Measurements from ENCODE around the gene MORN3.

MORN3 gene

DNA sequence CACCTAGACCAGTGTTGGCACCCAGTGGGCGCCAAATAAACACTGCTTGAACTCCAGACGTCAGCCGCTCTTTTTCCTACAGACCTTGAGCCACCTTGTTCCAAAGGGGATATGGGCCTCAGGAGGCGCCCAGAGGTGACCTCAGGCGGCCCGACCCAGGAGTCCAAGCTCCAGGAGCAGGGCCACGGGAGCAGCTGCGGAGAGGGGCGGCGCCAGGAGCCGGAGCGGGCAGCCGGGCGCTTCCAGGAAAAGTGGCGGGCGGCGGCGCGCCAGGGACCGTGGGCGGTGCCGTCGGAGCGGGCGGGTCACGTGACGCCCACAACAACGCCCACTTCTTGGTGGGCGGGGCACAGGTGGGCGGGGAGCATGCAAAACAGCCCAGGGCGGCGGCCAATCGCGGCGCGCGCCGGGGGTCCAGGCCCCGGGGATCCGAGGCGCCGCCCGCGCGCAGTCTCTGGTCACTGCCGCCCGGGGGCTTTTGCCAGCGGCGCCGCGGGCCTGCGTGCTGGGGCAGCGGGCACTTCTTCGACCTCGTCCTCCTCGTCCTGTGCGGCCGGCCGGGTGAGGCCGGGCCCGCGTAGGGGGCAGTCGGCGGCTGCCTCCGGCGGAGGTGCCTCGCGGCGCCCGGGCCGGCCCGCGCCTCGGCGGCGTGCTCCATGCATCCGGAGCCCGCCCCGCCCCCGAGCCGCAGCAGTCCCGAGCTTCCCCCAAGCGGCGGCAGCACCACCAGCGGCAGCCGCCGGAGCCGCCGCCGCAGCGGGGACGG, 43.2 kb downstream of the MORN3 start, which contains the start of gene ORAI1:
Gene ORAI1 (plus strand): TSS at position 444 of the 766 bp plus-strand sequence.
- H3K4me1 ChIP-seq (ENCODE audit: control insufficient read depth, insufficient read depth, low read length, unreplicated experiment): peaks cover 33% of the 10 kb centered on the region
- no peaks in the 10 kb centered on the region for H3K36me3 ChIP-seq (ENCODE audit: insufficient read depth, low read length)
- peak within 1 kb of the TSS; percentile 62 for H3K27ac ChIP-seq (ENCODE audit: low read depth, low read length)
- H3K27me3 ChIP-seq (ENCODE audit: insufficient read depth, low read length): no peaks in the 10 kb centered on the region
- H2AFZ ChIP-seq (ENCODE audit: low read length, unreplicated experiment): peak within 1 kb of the TSS; percentile 95
- H3K4me3 ChIP-seq (ENCODE audit: low read depth, low read length): peak within 1 kb of the TSS; percentile 93
- H3K79me2 ChIP-seq (ENCODE audit: control insufficient read depth, insufficient read depth, low read length, unreplicated experiment): peaks cover 36% of the 10 kb centered on the region

DNA sequence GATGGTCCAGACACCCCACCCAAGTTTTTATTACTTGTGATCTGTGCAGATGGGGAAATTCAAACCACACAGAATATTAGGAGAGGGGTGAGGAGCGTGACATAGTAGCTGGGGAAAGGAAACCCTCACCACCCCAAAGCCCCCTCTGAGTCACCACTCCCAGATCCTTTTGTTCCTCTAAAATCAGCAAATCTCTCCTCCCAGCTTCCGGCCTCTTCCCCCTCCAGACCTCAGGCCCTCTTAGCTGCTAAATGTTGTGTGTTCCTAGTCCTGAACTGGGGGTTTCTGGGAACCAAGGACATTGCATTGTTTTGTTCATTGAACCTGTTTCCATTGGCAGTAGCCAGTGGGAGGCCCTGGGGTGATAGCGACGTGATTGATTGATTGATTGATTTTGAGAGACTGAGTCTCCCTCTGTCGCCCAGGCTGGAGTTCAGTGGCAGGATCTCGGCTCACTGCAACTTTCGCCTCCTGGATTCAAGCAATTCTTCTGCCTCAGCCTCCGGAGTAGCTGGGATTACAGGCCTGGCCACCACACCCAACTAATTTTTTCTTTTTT, 49.0 kb downstream of the MORN3 start:
- Histone ChIP-seq H3K36me3 (ENCODE audit: insufficient read depth, low read length) (no peaks in the 10 kb centered on the region), H3K27me3 (ENCODE audit: insufficient read depth, low read length) (no peaks in the 10 kb centered on the region), H3K4me3 (ENCODE audit: low read depth, low read length) (no peak overlapping the region), H3K4me1 (ENCODE audit: control insufficient read depth, insufficient read depth, low read length, unreplicated experiment) (peaks cover 9% of the 10 kb centered on the region), H2AFZ (ENCODE audit: low read length, unreplicated experiment) (no peak overlapping the region), H3K79me2 (ENCODE audit: control insufficient read depth, insufficient read depth, low read length, unreplicated experiment) (no peaks in the 10 kb centered on the region), H3K27ac (ENCODE audit: low read depth, low read length) (no peak overlapping the region)

DNA sequence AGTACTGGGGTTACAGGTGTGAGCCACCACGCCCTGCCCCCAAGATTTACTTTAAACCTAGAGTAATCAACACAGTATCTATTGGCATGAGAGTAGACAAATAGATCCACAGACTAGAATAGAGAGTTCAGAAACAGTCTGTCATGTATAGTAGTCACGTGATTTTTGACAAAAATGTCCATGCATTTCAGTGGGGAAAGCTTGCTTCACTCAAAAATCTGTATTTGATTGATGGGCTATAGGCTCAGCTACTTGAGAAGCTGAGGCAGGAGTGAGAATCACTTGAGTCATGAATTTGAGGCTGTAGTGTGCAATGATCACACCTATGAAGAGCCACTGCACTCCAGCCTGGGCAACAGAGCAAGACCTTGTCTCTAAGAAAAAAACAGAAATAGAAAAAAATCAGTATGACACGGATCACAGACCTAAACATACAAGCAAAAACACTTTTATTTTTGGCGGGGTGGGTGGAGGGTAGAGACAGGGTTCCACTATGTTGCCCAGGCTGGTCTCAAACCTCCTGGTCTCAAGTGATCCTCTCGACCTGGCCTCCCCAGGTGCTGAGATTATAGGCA, 50.7 kb downstream of the MORN3 start:
- H3K27me3 ChIP-seq (ENCODE audit: insufficient read depth, low read length): no peaks in the 10 kb centered on the region
- H2AFZ ChIP-seq (ENCODE audit: low read length, unreplicated experiment): no peak overlapping the region
- no peak overlapping the region for H3K4me3 ChIP-seq (ENCODE audit: low read depth, low read length)
- no peaks in the 10 kb centered on the region for H3K79me2 ChIP-seq (ENCODE audit: control insufficient read depth, insufficient read depth, low read length, unreplicated experiment)
- no peak overlapping the region for H3K27ac ChIP-seq (ENCODE audit: low read depth, low read length)
- peaks cover 5% of the 10 kb centered on the region for H3K4me1 ChIP-seq (ENCODE audit: control insufficient read depth, insufficient read depth, low read length, unreplicated experiment)
- H3K36me3 ChIP-seq (ENCODE audit: insufficient read depth, low read length): no peaks in the 10 kb centered on the region

DNA sequence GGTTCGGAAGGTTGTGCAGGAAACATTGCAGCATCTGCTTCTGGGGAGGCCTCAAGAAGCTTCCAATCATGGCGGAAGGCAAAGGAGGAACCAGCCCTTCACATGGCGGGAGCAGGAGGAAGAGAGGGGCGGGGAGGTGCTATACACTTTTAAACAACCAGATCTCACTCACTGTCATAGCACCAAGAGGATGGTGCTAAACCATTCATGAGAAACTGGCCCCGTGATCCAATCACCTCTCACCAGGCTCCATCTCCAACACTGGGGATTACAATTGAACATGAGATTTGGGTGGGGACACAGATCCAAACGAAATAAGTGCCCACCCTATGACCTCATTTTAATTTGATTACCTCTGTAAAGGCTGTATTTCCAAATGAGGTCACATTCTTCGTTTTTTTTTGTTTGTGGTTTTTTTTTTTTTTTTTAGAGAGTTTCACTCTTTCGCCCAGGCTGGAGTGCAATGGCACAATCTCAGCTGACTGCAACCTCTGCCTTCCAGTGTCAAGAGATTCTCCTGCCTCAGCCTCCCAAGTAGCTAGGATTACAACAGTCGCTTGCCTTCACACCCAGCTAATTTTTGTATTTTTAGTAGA, 54.5 kb downstream of the MORN3 start:
- Histone ChIP-seq H3K79me2 (ENCODE audit: control insufficient read depth, insufficient read depth, low read length, unreplicated experiment) (no peaks in the 10 kb centered on the region), H3K27ac (ENCODE audit: low read depth, low read length) (no peak overlapping the region)

DNA sequence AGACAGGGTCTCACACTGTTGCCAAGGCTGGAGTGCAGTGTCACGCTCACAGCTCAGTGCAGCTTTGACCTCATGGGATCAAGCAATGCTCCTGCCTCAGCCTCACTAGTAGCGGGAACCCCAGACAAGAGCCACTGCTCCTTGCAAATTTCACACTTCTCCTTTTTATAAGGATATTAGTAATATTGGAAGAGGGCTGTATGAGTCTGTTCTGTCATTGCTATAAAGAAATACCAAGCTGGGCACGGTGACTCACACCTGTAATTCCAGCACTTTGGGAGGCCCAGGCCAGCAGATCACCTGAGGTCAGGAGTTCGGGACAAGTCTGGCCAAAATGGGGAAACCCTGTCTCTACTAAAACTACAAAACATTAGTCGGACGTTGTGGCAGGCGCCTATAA, 56.0 kb downstream of the MORN3 start:
- H3K4me1 ChIP-seq (ENCODE audit: control insufficient read depth, insufficient read depth, low read length, unreplicated experiment): peaks cover 3% of the 10 kb centered on the region
- no peaks in the 10 kb centered on the region for H3K36me3 ChIP-seq (ENCODE audit: insufficient read depth, low read length)
- no peak overlapping the region for H3K4me3 ChIP-seq (ENCODE audit: low read depth, low read length)
- H3K27me3 ChIP-seq (ENCODE audit: insufficient read depth, low read length): no peaks in the 10 kb centered on the region
- no peaks in the 10 kb centered on the region for H3K79me2 ChIP-seq (ENCODE audit: control insufficient read depth, insufficient read depth, low read length, unreplicated experiment)
- H3K27ac ChIP-seq (ENCODE audit: low read depth, low read length): no peak overlapping the region
- no peak overlapping the region for H2AFZ ChIP-seq (ENCODE audit: low read length, unreplicated experiment)

More for the DNA sequence above, 54.5 kb downstream of the MORN3 start:
- Histone ChIP-seq H3K27me3 (ENCODE audit: insufficient read depth, low read length) (no peaks in the 10 kb centered on the region), H3K4me1 (ENCODE audit: control insufficient read depth, insufficient read depth, low read length, unreplicated experiment) (peaks cover 7% of the 10 kb centered on the region), H3K4me3 (ENCODE audit: low read depth, low read length) (no peak overlapping the region), H3K36me3 (ENCODE audit: insufficient read depth, low read length) (no peaks in the 10 kb centered on the region), H2AFZ (ENCODE audit: low read length, unreplicated experiment) (no peak overlapping the region)

DNA sequence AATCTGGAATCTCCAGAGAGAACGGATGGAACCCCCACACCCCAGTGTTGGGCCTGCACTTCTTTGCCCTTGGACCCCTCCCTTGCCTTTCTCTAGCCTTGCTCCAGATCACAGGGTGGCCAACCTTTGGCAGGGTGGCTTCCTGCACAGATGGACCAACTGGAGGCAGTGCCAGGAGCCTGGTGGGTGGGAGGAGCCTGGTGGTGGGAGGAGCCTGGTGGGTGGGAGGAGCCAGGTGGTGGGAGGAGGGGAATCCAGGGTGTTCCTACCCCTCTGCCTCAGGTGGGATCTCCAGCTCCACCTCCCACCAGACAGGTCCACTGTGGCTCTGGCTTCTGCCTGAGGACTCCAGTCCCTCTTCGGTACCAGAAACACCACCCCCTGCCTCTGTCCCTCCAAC, 58.1 kb downstream of the MORN3 start:
- H3K36me3 ChIP-seq (ENCODE audit: insufficient read depth, low read length): no peaks in the 10 kb centered on the region
- H3K27me3 ChIP-seq (ENCODE audit: insufficient read depth, low read length): no peaks in the 10 kb centered on the region
- H2AFZ ChIP-seq (ENCODE audit: low read length, unreplicated experiment): no peak overlapping the region
- peaks cover 3% of the 10 kb centered on the region for H3K4me1 ChIP-seq (ENCODE audit: control insufficient read depth, insufficient read depth, low read length, unreplicated experiment)
- H3K27ac ChIP-seq (ENCODE audit: low read depth, low read length): no peak overlapping the region
- H3K79me2 ChIP-seq (ENCODE audit: control insufficient read depth, insufficient read depth, low read length, unreplicated experiment): no peaks in the 10 kb centered on the region
- no peak overlapping the region for H3K4me3 ChIP-seq (ENCODE audit: low read depth, low read length)

DNA sequence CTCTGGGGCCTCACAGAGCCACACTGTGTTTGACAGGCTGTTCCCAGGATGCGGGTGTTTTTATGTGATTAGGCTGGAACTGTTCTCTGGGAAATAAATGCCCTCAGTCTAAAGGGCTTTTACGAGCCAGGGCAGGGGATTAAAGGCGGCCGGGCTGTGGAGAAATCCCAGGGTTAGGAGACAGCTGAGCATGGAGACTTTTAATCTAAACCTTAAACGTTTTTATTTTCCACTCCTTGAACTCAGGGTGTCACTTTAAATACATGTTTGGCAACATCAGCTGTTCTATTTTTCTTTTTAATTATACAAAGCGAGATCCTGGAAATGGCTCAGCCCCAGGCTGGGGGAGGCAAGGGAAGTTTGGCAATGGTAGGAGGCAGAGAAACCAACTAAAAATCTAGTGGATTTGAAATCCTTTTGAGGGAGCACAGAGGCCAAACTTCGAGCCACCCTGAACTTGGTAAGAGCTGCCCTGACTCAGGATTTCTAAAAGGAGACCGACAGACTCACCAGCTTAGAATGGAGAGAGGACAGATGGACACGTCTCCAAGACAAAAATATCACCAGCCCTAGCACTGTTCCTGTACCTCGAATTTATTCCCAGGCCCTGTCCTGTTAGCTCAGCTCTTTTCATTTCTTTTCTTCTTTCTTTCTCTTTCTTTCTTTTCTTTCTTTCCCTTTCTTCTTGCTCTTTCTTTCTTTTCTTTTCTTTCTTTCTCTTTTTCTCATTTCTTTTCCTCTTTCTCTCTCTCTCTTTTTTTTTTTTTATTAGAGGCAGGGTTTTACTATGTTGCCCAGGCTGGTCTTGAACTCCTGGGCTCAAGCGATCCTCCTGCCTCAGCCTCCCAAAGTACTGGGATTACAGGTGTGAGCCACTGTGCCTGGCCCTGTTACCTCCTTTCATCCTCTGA, 59.0 kb downstream of the MORN3 start:
- Histone ChIP-seq H3K4me1 (ENCODE audit: control insufficient read depth, insufficient read depth, low read length, unreplicated experiment) (peaks cover 3% of the 10 kb centered on the region), H3K27ac (ENCODE audit: low read depth, low read length) (no peak overlapping the region), H3K4me3 (ENCODE audit: low read depth, low read length) (no peak overlapping the region), H2AFZ (ENCODE audit: low read length, unreplicated experiment) (peak overlapping the region; percentile 55), H3K36me3 (ENCODE audit: insufficient read depth, low read length) (no peaks in the 10 kb centered on the region), H3K27me3 (ENCODE audit: insufficient read depth, low read length) (no peaks in the 10 kb centered on the region), H3K79me2 (ENCODE audit: control insufficient read depth, insufficient read depth, low read length, unreplicated experiment) (no peaks in the 10 kb centered on the region)

DNA sequence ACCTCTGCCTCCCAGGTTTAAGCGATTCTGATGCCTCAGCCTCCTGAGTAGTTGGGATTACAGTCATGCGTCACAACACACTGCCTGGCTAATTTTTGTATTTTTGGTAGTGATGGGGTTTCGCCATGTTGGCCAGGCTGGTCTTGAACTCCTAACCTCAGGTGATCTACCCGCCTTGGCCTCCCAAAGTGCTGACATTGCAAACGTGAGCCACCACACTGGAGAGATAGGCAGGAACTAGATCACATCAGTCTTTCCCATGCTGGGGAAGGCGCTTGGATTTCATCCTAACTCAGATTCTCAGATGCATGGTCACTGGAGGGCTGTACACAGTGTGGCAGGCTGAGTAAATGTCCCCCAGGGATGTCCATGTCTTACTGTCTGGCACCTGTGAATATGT, 61.2 kb downstream of the MORN3 start:
- Histone ChIP-seq H3K36me3 (ENCODE audit: insufficient read depth, low read length) (no peaks in the 10 kb centered on the region), H2AFZ (ENCODE audit: low read length, unreplicated experiment) (no peak overlapping the region), H3K4me3 (ENCODE audit: low read depth, low read length) (no peak overlapping the region), H3K79me2 (ENCODE audit: control insufficient read depth, insufficient read depth, low read length, unreplicated experiment) (no peaks in the 10 kb centered on the region), H3K27me3 (ENCODE audit: insufficient read depth, low read length) (no peaks in the 10 kb centered on the region), H3K27ac (ENCODE audit: low read depth, low read length) (no peak overlapping the region), H3K4me1 (ENCODE audit: control insufficient read depth, insufficient read depth, low read length, unreplicated experiment) (peaks cover 3% of the 10 kb centered on the region)

DNA sequence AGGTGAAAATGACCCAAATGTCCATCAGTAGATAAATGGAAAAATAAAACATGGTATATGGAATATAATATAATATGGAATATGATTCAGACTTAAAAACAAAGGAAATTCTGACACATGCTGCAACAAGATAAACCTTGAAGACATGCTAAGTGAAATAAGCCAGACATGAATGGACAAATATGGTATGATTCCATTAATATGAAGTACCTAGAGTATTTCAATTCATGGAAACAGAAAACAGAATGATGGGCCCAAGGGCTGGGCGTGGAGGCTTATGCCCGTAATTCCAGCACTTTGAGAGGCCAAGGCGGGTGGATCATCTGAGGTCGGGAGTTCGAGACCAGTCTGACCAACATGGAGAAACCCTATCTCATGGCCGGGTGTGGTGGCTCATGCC, 65.9 kb downstream of the MORN3 start:
- H3K4me3 ChIP-seq (ENCODE audit: low read depth, low read length): no peak overlapping the region
- no peaks in the 10 kb centered on the region for H3K27me3 ChIP-seq (ENCODE audit: insufficient read depth, low read length)
- H3K4me1 ChIP-seq (ENCODE audit: control insufficient read depth, insufficient read depth, low read length, unreplicated experiment): no peaks in the 10 kb centered on the region
- H3K36me3 ChIP-seq (ENCODE audit: insufficient read depth, low read length): no peaks in the 10 kb centered on the region
- no peak overlapping the region for H2AFZ ChIP-seq (ENCODE audit: low read length, unreplicated experiment)
- H3K79me2 ChIP-seq (ENCODE audit: control insufficient read depth, insufficient read depth, low read length, unreplicated experiment): no peaks in the 10 kb centered on the region
- H3K27ac ChIP-seq (ENCODE audit: low read depth, low read length): no peak overlapping the region

DNA sequence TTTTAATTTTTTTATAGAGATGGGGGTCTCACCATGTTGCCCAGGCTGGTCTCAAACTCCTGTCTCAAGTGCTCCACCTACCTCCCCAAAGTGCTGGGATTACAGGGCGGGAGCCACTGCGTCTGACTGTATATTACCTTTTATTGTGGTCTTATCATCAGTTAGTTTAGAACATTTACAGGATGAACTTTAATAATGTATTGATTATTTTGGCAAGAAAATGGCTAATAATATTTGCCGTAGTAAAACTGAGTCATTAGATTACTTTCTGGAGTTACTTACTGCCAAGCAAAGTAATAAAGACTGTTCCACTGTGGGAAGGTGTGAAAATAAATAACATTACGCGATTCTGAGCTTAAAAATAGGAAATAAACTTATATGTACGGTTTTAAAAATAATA, 66.7 kb downstream of the MORN3 start:
- Histone ChIP-seq H2AFZ (ENCODE audit: low read length, unreplicated experiment) (no peak overlapping the region), H3K4me1 (ENCODE audit: control insufficient read depth, insufficient read depth, low read length, unreplicated experiment) (no peaks in the 10 kb centered on the region), H3K27me3 (ENCODE audit: insufficient read depth, low read length) (no peaks in the 10 kb centered on the region), H3K36me3 (ENCODE audit: insufficient read depth, low read length) (no peaks in the 10 kb centered on the region), H3K27ac (ENCODE audit: low read depth, low read length) (no peak overlapping the region), H3K79me2 (ENCODE audit: control insufficient read depth, insufficient read depth, low read length, unreplicated experiment) (no peaks in the 10 kb centered on the region), H3K4me3 (ENCODE audit: low read depth, low read length) (no peak overlapping the region)
